ENCODE measurements around the gene GGTLC1. TPM values are rescaled to one million over a fixed set of nuclear protein-coding genes. Genes with fewer than 3 reads are reported as not detected.
"Not testable (repeated sequence)": the region's sequence is repeated elsewhere in the genome, so short reads cannot be mapped to it uniquely, and the experiment has no call there.

The GGTLC1 gene
- total RNA-seq, 1 experiment from 2014 or later, result not detected

GRCh38 chr20:23988966-23989365, 387 bp upstream of the GGTLC1 start:
- H3K27ac ChIP-seq (ENCODE audit: low read depth, low read length, poor library complexity, severe bottlenecking); CTCF ChIA-PET; H3K36me3 ChIP-seq (ENCODE audit: insufficient read depth, low read length, poor library complexity, severe bottlenecking); H3K4me3 ChIP-seq (ENCODE audit: low read depth, low read length, poor library complexity, severe bottlenecking); H3K27me3 ChIP-seq (replicated peaks; ENCODE audit: insufficient read depth, low read depth, low read length, poor library complexity); H3K4me1 ChIP-seq (ENCODE audit: insufficient read depth, low read length, poor library complexity, severe bottlenecking); POLR2A ChIA-PET (ENCODE audit: low non-redundant PET); BruUV-seq (replicated peaks); H3K9me3 ChIP-seq (ENCODE audit: low read depth, low read length, poor library complexity, severe bottlenecking); DNase-seq (ENCODE audit: low spot score): not testable (repeated sequence)
- intact Hi-C loops (cut with micrococcal nuclease; ENCODE audit: unreplicated experiment), result loop anchor here (10.0 kb wide), 1 partner anchor 324 kb away; no protein-coding TSS in a partner anchor

DNA sequence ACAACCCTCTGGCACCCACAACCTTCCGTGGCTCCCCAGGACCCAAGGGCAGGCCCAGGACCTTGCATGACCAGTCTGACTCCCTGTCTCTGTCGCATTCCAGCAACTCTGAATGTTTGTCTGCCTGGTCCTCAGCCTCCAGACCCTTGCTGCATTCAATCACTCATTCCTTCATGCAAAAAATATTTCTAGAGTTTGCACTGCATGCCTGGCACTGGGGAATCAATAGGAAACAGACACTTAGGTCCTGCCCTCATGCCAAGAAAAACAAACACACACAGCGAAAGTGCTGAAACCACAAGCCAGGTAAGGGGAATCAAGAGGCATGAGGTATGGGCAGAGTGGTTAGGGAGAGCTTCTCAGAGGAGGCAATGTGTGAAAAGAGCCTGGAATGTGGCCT, 1.9 kb downstream of the GGTLC1 start:
- BruUV-seq (replicated peaks); CTCF ChIA-PET: not testable (repeated sequence)

DNA sequence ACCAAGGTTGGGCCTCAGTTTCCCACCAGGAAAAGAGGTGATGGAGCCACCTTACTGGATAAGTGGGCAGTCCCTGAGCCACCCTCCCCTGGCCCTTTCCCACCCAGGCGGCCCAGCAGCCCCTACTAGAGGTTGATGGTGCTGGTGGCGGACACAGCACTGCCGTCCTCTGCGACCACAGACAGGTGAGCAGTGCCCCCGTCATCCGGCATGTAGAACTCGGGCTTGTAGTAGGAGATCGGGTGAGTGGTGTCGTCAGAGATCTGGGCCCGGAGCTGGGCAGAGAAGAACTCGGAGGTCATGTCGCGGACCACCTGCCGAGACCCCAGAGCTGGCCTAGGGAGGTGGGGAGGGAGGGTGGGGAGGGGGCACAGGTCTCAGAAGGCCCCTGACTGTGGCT, 2.3 kb downstream of the GGTLC1 start:
- H3K9me3 ChIP-seq (ENCODE audit: low read depth, low read length, poor library complexity, severe bottlenecking); BruUV-seq (replicated peaks); H3K27ac ChIP-seq (ENCODE audit: low read depth, low read length, poor library complexity, severe bottlenecking); H3K4me3 ChIP-seq (ENCODE audit: low read depth, low read length, poor library complexity, severe bottlenecking); H3K36me3 ChIP-seq (ENCODE audit: insufficient read depth, low read length, poor library complexity, severe bottlenecking); H3K4me1 ChIP-seq (ENCODE audit: insufficient read depth, low read length, poor library complexity, severe bottlenecking); CTCF ChIA-PET; H3K27me3 ChIP-seq (replicated peaks; ENCODE audit: insufficient read depth, low read depth, low read length, poor library complexity); DNase-seq (ENCODE audit: low spot score); POLR2A ChIA-PET (ENCODE audit: low non-redundant PET): not testable (repeated sequence)
- intact Hi-C loops (cut with micrococcal nuclease; ENCODE audit: unreplicated experiment), result loop anchor here (10.0 kb wide), 1 partner anchor 322 kb away; no protein-coding TSS in a partner anchor

More for the DNA sequence above, 1.9 kb downstream of the GGTLC1 start:
- H3K4me1 ChIP-seq (ENCODE audit: insufficient read depth, low read length, poor library complexity, severe bottlenecking); POLR2A ChIA-PET (ENCODE audit: low non-redundant PET); H3K27me3 ChIP-seq (replicated peaks; ENCODE audit: insufficient read depth, low read depth, low read length, poor library complexity); H3K27ac ChIP-seq (ENCODE audit: low read depth, low read length, poor library complexity, severe bottlenecking); H3K9me3 ChIP-seq (ENCODE audit: low read depth, low read length, poor library complexity, severe bottlenecking); H3K4me3 ChIP-seq (ENCODE audit: low read depth, low read length, poor library complexity, severe bottlenecking); DNase-seq (ENCODE audit: low spot score); H3K36me3 ChIP-seq (ENCODE audit: insufficient read depth, low read length, poor library complexity, severe bottlenecking): not testable (repeated sequence)
- intact Hi-C loops (cut with micrococcal nuclease; ENCODE audit: unreplicated experiment), result loop anchor here (10.0 kb wide), 1 partner anchor 322 kb away; no protein-coding TSS in a partner anchor

- DNase-seq (ENCODE audit: low spot score); H3K27me3 ChIP-seq (replicated peaks; ENCODE audit: insufficient read depth, low read depth, low read length, poor library complexity); H3K9me3 ChIP-seq (ENCODE audit: low read depth, low read length, poor library complexity, severe bottlenecking); BruUV-seq (replicated peaks); POLR2A ChIA-PET (ENCODE audit: low non-redundant PET); H3K36me3 ChIP-seq (ENCODE audit: insufficient read depth, low read length, poor library complexity, severe bottlenecking); CTCF ChIA-PET; H3K4me3 ChIP-seq (ENCODE audit: low read depth, low read length, poor library complexity, severe bottlenecking); H3K4me1 ChIP-seq (ENCODE audit: insufficient read depth, low read length, poor library complexity, severe bottlenecking); H3K27ac ChIP-seq (ENCODE audit: low read depth, low read length, poor library complexity, severe bottlenecking): not testable (repeated sequence)
- intact Hi-C loops (cut with micrococcal nuclease; ENCODE audit: unreplicated experiment), result loop anchor here (10.0 kb wide), 1 partner anchor 321 kb away; no protein-coding TSS in a partner anchor
Observed at GRCh38 chr20:23985790-23986225, 2.8 kb downstream of the GGTLC1 start.

GRCh38 chr20:23985066-23985789, 3.4 kb downstream of the GGTLC1 start:
- H3K27me3 ChIP-seq (replicated peaks; ENCODE audit: insufficient read depth, low read depth, low read length, poor library complexity); CTCF ChIA-PET; H3K9me3 ChIP-seq (ENCODE audit: low read depth, low read length, poor library complexity, severe bottlenecking); BruUV-seq (replicated peaks); H3K27ac ChIP-seq (ENCODE audit: low read depth, low read length, poor library complexity, severe bottlenecking); POLR2A ChIA-PET (ENCODE audit: low non-redundant PET); H3K4me1 ChIP-seq (ENCODE audit: insufficient read depth, low read length, poor library complexity, severe bottlenecking); H3K36me3 ChIP-seq (ENCODE audit: insufficient read depth, low read length, poor library complexity, severe bottlenecking); H3K4me3 ChIP-seq (ENCODE audit: low read depth, low read length, poor library complexity, severe bottlenecking); DNase-seq (ENCODE audit: low spot score): not testable (repeated sequence)
- intact Hi-C loops (cut with micrococcal nuclease; ENCODE audit: unreplicated experiment), result loop anchor here (10.0 kb wide), 1 partner anchor 320 kb away; no protein-coding TSS in a partner anchor
